Suprapubic skin (tissue), 4 donors: Measurements from ENCODE around the gene SMG7. TPM values are rescaled to one million over a fixed set of nuclear protein-coding genes. Genes with fewer than 3 reads are reported as not detected.

ENCODE experiments used
- DNase-seq, 2 donors: peaks; one replicate each; pipeline ENCODE4 v3.0.0-alpha.2; 2019; ENCODE audit warnings: low spot score in 2 of 2
- H3K27ac ChIP-seq: fragments of 200-600 bp; sonication (generic); one replicate; pipeline ENCODE4 v1.5.1; 2019
- H3K27me3 ChIP-seq: fragments of 200-600 bp; sonication (generic); one replicate; pipeline ENCODE4 v1.5.1; 2019
- H3K36me3 ChIP-seq: fragments of 200-600 bp; sonication (generic); one replicate; pipeline ENCODE4 v1.5.1; 2019
- H3K4me1 ChIP-seq: fragments of 200-600 bp; sonication (generic); one replicate; pipeline ENCODE4 v1.5.1; 2019
- H3K4me3 ChIP-seq: fragments of 200-600 bp; sonication (generic); one replicate; pipeline ENCODE4 v1.5.1; 2019; ENCODE audit warnings: mild to moderate bottlenecking
- H3K9me3 ChIP-seq: fragments of 200-600 bp; sonication (generic); one replicate; pipeline ENCODE4 v1.5.1; 2019
- CTCF ChIP-seq, 2 donors: fragments of 200-600 bp in 1 of 2; fragments of 450-650 bp in 1 of 2; sonication (generic) in 1 of 2; IDR thresholded peaks; one replicate each; pipeline ENCODE4 v1.5.1; 2016 to 2019; ENCODE audit warnings: antibody characterized with exemption in 2 of 2, mild to moderate bottlenecking in 1 of 2, moderate library complexity in 1 of 2
- EP300 ChIP-seq: sonication (generic); formaldehyde crosslinking; IDR thresholded peaks from one replicate; pipeline ENCODE4 v1.6.1; 2017; ENCODE audit warnings: antibody characterized with exemption
- POLR2A ChIP-seq, 2 donors: fragments of 450-650 bp; IDR thresholded peaks; one replicate each; pipeline ENCODE4 v1.6.1; 2017; ENCODE audit warnings: antibody characterized with exemption in 2 of 2, mild to moderate bottlenecking in 2 of 2, moderate library complexity in 2 of 2
- POLR2AphosphoS5 ChIP-seq, 3 donors: sonication (generic); formaldehyde crosslinking; IDR thresholded peaks; one replicate each; pipeline ENCODE4 v1.6.1; 2017; ENCODE audit warnings: antibody characterized with exemption in 3 of 3
- WGBS: methylation state at CpG from one replicate; pipeline ENCODE4 v1.1.5; 2018; 5-methylcytosine and 5-hydroxymethylcytosine counted together
- total RNA-seq, 4 donors: library from RNA; depleted of rRNA; stranded (reverse); fragments of >200 nt; gene quantifications; one replicate each; pipeline ENCODE4 v1.1.0, GENCODE V29; 2016

SMG7 gene
- total RNA-seq, 4 donors from 2014 or later = 34.4 to 65.3 (median 41.8) TPM

GRCh38 chr1:183584147-183584546 is 111.8 kb downstream of the SMG7 start:
- 71% methylated on average over 5 of the region's 5 CpGs for WGBS
- DNase-seq = no peak

GRCh38 chr1:183585038-183585437 is 112.7 kb downstream of the SMG7 start:
- TF ChIP-seq CTCF (IDR thresholded peaks at IDR 0.05) = no peak
- no peak for TF ChIP-seq POLR2A (IDR thresholded peaks at IDR 0.05)
- TF ChIP-seq POLR2AphosphoS5 (IDR thresholded peaks at IDR 0.05) = no peak
- TF ChIP-seq EP300 = no peak
- H3K4me3 ChIP-seq = no peak overlapping the region
- DNase-seq = no peak
- H3K36me3 ChIP-seq = no peaks in the 10 kb centered on the region
- no peaks in the 10 kb centered on the region for H3K9me3 ChIP-seq
- peaks cover 3% of the 10 kb centered on the region for H3K4me1 ChIP-seq
- no peak overlapping the region for H3K27ac ChIP-seq
- H3K27me3 ChIP-seq = no peaks in the 10 kb centered on the region
- 72% methylated on average over 6 of the region's 6 CpGs for WGBS

More at GRCh38 chr1:183584147-183584546, 111.8 kb downstream of the SMG7 start:
- no peaks in the 10 kb centered on the region for H3K9me3 ChIP-seq
- TF ChIP-seq POLR2AphosphoS5 (IDR thresholded peaks at IDR 0.05) = no peak
- no peak for TF ChIP-seq EP300
- TF ChIP-seq CTCF (IDR thresholded peaks at IDR 0.05) = no peak
- no peak for TF ChIP-seq POLR2A (IDR thresholded peaks at IDR 0.05)
- H3K4me1 ChIP-seq = no peaks in the 10 kb centered on the region
- no peak overlapping the region for H3K4me3 ChIP-seq
- no peak overlapping the region for H3K27ac ChIP-seq
- no peaks in the 10 kb centered on the region for H3K27me3 ChIP-seq
- H3K36me3 ChIP-seq = no peaks in the 10 kb centered on the region

GRCh38 chr1:183586455-183586854 is 114.2 kb downstream of the SMG7 start:
- Histone ChIP-seq H3K4me1 (peaks cover 7% of the 10 kb centered on the region), H3K4me3 (no peak overlapping the region), H3K36me3 (no peaks in the 10 kb centered on the region), H3K9me3 (no peaks in the 10 kb centered on the region), H3K27me3 (no peaks in the 10 kb centered on the region), H3K27ac (no peak overlapping the region)
- no peak for TF ChIP-seq EP300
- peak in 1 of 2 donors; percentile 53 for DNase-seq
- 100% methylated on average over 1 of the region's 1 CpG for WGBS

DNA sequence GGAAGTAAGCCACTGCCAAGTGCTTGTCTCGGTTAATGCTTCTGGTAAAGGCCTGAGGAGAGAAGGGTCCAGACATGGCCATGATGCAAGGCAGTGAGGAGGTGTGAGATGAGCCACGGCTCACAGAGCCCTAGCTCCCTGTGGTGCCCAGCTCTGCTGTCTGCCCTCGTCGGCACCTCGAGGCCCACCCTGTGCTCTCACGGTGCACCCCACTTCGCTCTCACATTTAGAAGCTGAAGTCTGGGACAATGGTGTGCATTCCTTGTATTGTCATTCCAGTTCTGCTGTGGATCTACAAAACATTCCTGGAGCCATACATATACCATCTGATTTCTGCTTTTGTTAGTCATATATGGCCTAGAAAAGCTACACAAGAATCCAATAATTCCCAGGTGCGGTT is 114.6 kb downstream of the SMG7 start:
- no peaks in the 10 kb centered on the region for H3K9me3 ChIP-seq
- 89% methylated on average over 8 of the region's 8 CpGs for WGBS
- no peak overlapping the region for H3K4me3 ChIP-seq
- no peaks in the 10 kb centered on the region for H3K36me3 ChIP-seq
- H3K27ac ChIP-seq = no peak overlapping the region
- DNase-seq = no peak
- H3K27me3 ChIP-seq = no peaks in the 10 kb centered on the region
- peaks cover 7% of the 10 kb centered on the region for H3K4me1 ChIP-seq
- TF ChIP-seq CTCF (IDR thresholded peaks at IDR 0.05) (no peak), POLR2A (IDR thresholded peaks at IDR 0.05) (no peak), POLR2AphosphoS5 (IDR thresholded peaks at IDR 0.05) (no peak), EP300 (no peak)

- Histone ChIP-seq H3K4me1 (peaks cover 7% of the 10 kb centered on the region), H3K27me3 (no peaks in the 10 kb centered on the region), H3K36me3 (no peaks in the 10 kb centered on the region), H3K9me3 (no peaks in the 10 kb centered on the region), H3K4me3 (peak overlapping the region; percentile 19), H3K27ac (peak overlapping the region; percentile 76)
- no peak for TF ChIP-seq POLR2AphosphoS5 (IDR thresholded peaks at IDR 0.05)
- no peak for TF ChIP-seq POLR2A (IDR thresholded peaks at IDR 0.05)
- no peak for TF ChIP-seq EP300
- TF ChIP-seq CTCF (IDR thresholded peaks at IDR 0.05) = no peak
- no peak for DNase-seq
Measured at GRCh38 chr1:183588827-183589226, 116.5 kb downstream of the SMG7 start.

- H3K27me3 ChIP-seq = no peaks in the 10 kb centered on the region
- H3K36me3 ChIP-seq = no peaks in the 10 kb centered on the region
- H3K9me3 ChIP-seq = no peaks in the 10 kb centered on the region
- H3K27ac ChIP-seq = peak overlapping the region; percentile 76
- 79% methylated on average over 5 of the region's 5 CpGs for WGBS
- H3K4me3 ChIP-seq = peak overlapping the region; percentile 19
- DNase-seq = no peak
- peaks cover 7% of the 10 kb centered on the region for H3K4me1 ChIP-seq
- TF ChIP-seq POLR2AphosphoS5 (IDR thresholded peaks at IDR 0.05) = no peak
- no peak for TF ChIP-seq CTCF (IDR thresholded peaks at IDR 0.05)
- TF ChIP-seq EP300 = no peak
Measured at GRCh38 chr1:183589384-183589783, 117.1 kb downstream of the SMG7 start.
